ENCODE results near the gene DOK6.

Gene DOK6

DNA sequence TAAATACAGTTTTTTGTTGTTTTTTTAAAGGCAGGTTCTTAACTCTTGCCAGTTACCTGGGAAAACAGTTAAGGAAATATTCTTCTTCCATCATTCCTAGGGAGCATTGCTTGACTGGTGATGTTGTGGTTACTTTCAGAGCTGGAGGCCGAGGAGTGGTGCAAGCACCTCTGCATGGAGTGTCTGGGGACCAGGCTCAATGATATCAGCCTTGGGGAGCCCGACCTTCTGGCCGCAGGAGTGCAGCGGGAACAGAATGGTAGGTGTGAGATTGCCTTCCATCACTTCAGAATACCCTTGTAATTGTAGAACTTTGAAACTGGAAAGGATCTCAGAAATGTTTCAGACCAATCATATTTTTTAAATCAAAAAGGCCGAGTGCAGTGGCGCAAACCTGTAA, 276.9 kb downstream of the DOK6 start:
- TF ChIP-seq, protein P1, sequence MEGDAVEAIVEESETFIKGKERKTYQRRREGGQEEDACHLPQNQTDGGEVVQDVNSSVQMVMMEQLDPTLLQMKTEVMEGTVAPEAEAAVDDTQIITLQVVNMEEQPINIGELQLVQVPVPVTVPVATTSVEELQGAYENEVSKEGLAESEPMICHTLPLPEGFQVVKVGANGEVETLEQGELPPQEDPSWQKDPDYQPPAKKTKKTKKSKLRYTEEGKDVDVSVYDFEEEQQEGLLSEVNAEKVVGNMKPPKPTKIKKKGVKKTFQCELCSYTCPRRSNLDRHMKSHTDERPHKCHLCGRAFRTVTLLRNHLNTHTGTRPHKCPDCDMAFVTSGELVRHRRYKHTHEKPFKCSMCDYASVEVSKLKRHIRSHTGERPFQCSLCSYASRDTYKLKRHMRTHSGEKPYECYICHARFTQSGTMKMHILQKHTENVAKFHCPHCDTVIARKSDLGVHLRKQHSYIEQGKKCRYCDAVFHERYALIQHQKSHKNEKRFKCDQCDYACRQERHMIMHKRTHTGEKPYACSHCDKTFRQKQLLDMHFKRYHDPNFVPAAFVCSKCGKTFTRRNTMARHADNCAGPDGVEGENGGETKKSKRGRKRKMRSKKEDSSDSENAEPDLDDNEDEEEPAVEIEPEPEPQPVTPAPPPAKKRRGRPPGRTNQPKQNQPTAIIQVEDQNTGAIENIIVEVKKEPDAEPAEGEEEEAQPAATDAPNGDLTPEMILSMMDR (IDR thresholded peaks at IDR 0.05; ENCODE audit: low read depth, low read length, missing control alignments), result no peak
- no peak for DNase-seq (ENCODE audit: extremely low read depth, low read depth)
- H3K4me3 ChIP-seq (replicated peaks; ENCODE audit: low read depth, low read length), result no peak overlapping the region

DNA sequence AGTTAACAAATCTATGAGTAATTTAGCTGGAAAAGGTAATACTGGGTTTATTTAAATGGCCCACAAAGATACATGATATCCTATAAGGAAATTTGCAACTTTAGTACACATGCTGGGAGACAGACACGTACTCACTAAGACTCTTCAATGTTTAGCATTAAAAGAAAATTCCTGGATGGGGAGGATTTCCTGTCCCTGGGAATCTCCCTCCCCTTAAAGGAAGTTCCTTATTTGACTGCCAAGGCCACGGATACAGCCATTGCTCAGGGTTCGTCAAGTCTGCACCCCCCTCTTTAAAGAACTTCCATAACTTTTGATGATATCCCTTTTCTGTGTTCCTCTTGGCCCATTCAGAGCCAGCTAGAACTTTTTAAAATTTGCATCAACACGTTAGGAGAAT, 279.4 kb downstream of the DOK6 start:
- TF ChIP-seq, protein P1 (IDR thresholded peaks at IDR 0.05; ENCODE audit: low read depth, low read length, missing control alignments), result no peak
- no peak for DNase-seq (ENCODE audit: extremely low read depth, low read depth)
- H3K4me3 ChIP-seq (replicated peaks; ENCODE audit: low read depth, low read length), result no peak overlapping the region

DNA sequence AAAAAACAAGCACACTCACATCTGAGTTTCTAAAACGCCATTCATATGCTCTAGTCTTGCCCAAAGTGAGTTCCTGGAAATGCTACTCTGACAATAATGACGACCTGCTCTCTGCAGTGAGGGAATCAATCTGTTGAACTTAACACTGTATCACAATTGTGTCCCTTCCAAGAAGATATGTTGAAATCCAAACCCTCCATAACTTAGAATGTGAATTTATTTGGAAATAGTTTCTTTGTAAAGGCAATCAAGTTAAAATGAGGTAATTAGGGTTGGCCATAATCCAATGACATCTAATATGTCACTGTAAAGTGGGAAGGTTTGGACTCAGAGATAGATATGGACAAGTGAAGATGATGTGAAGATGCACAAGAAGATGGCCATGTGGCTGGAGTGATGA, 282.5 kb downstream of the DOK6 start:
- no peak overlapping the region for H3K4me3 ChIP-seq (replicated peaks; ENCODE audit: low read depth, low read length)
- TF ChIP-seq, protein P1 (IDR thresholded peaks at IDR 0.05; ENCODE audit: low read depth, low read length, missing control alignments), result no peak
- no peak for DNase-seq (ENCODE audit: extremely low read depth, low read depth)

GRCh38 chr18:69684789-69685188, 284.1 kb downstream of the DOK6 start:
- TF ChIP-seq, protein P1 (IDR thresholded peaks at IDR 0.05; ENCODE audit: low read depth, low read length, missing control alignments), result no peak
- no peak for DNase-seq (ENCODE audit: extremely low read depth, low read depth)
- H3K4me3 ChIP-seq (replicated peaks; ENCODE audit: low read depth, low read length), result no peak overlapping the region

GRCh38 chr18:69686861-69687260, 286.2 kb downstream of the DOK6 start:
- DNase-seq (ENCODE audit: extremely low read depth, low read depth), result no peak
- TF ChIP-seq, protein P1 (IDR thresholded peaks at IDR 0.05; ENCODE audit: low read depth, low read length, missing control alignments), result no peak
- no peak overlapping the region for H3K4me3 ChIP-seq (replicated peaks; ENCODE audit: low read depth, low read length)

GRCh38 chr18:69689121-69689759, 288.6 kb downstream of the DOK6 start:
- H3K4me3 ChIP-seq (replicated peaks; ENCODE audit: low read depth, low read length), result no peak overlapping the region
- TF ChIP-seq, protein P1 (IDR thresholded peaks at IDR 0.05; ENCODE audit: low read depth, low read length, missing control alignments), result no peak

More at GRCh38 chr18:69689121-69689759, 288.6 kb downstream of the DOK6 start:
- DNase-seq (ENCODE audit: extremely low read depth, low read depth), result no peak

All from HFF-Myc (cell line).